ENCODE data around the gene PDE4B. TPM values are rescaled to one million over a fixed set of nuclear protein-coding genes. Genes with fewer than 3 reads are reported as not detected.

The PDE4B gene
- total and polyA plus RNA-seq, 9 donors: 1.7 to 8.2 (median 5.1) TPM

DNA sequence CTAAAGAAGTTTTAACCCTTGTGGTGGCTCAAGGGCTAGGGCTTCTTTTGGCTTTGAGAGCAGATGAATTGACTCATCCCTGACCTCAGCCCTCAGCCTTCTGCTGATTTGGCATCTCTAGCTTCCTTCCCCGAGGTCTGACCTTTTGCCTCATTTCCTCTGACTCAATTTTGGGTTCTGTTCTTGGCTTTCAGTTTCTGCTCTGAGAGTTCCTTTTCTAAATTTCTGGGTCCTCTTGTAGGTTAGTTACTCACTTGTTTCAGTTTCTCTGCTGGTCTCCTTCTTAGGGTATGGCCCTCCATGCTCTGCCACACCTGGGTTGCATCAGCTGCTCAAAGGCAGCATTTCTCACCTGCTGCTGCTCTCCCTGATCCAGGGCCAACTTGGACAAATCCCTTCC, 19.4 kb downstream of the PDE4B start:
- no peaks in the 10 kb centered on the region for H3K36me3 ChIP-seq
- no peaks in the 10 kb centered on the region for H3K4me1 ChIP-seq (ENCODE audit: insufficient read depth)
- H3K4me3 ChIP-seq: no peak overlapping the region
- intact Hi-C loops (cut with DNase I): no loop called here
- H3K27ac ChIP-seq: no peak overlapping the region
- no peaks in the 10 kb centered on the region for H3K27me3 ChIP-seq
- WGBS, 3 donors: 0 to 4% (median 3%) methylated on average over 1 of the region's 1 CpG
- no peak for TF ChIP-seq EP300 (IDR thresholded peaks at IDR 0.05)
- TF ChIP-seq, protein P1, sequence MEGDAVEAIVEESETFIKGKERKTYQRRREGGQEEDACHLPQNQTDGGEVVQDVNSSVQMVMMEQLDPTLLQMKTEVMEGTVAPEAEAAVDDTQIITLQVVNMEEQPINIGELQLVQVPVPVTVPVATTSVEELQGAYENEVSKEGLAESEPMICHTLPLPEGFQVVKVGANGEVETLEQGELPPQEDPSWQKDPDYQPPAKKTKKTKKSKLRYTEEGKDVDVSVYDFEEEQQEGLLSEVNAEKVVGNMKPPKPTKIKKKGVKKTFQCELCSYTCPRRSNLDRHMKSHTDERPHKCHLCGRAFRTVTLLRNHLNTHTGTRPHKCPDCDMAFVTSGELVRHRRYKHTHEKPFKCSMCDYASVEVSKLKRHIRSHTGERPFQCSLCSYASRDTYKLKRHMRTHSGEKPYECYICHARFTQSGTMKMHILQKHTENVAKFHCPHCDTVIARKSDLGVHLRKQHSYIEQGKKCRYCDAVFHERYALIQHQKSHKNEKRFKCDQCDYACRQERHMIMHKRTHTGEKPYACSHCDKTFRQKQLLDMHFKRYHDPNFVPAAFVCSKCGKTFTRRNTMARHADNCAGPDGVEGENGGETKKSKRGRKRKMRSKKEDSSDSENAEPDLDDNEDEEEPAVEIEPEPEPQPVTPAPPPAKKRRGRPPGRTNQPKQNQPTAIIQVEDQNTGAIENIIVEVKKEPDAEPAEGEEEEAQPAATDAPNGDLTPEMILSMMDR (IDR thresholded peaks at IDR 0.05): no peak
- no peak for TF ChIP-seq POLR2A (IDR thresholded peaks at IDR 0.05)
- no peaks in the 10 kb centered on the region for H3K9me3 ChIP-seq
- DNase-seq: no peak

DNA sequence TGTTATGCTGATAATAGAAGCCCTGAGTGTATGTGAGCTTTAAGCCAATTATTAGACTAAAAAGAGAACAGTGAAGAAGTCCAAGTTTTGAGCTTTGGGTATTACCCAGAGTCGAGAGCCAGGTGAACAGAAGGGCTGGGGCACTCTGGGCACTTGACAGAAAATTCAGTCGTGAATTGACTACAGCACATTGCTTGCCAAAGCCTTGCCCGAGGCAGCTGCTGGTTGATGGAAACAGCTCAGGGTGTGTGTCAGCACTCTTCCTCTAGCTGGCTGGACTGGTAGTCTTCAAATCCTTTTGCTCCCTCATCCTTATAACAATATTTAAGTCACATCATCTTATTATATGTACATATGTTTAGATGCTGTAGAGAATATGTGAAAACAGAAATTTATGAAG, 21.3 kb downstream of the PDE4B start:
- TF ChIP-seq POLR2A (IDR thresholded peaks at IDR 0.05) (no peak), EP300 (IDR thresholded peaks at IDR 0.05) (no peak)
- TF ChIP-seq, protein P1 (IDR thresholded peaks at IDR 0.05): no peak
- intact Hi-C loops (cut with DNase I): no loop called here
- Histone ChIP-seq H3K4me3 (no peak overlapping the region), H3K9me3 (no peaks in the 10 kb centered on the region), H3K27me3 (no peaks in the 10 kb centered on the region), H3K4me1 (ENCODE audit: insufficient read depth) (no peaks in the 10 kb centered on the region), H3K27ac (no peak overlapping the region), H3K36me3 (no peaks in the 10 kb centered on the region)
- DNase-seq: no peak
- 48 to 70% (median 54%) methylated on average over 3 of the region's 3 CpGs for WGBS, 3 donors

DNA sequence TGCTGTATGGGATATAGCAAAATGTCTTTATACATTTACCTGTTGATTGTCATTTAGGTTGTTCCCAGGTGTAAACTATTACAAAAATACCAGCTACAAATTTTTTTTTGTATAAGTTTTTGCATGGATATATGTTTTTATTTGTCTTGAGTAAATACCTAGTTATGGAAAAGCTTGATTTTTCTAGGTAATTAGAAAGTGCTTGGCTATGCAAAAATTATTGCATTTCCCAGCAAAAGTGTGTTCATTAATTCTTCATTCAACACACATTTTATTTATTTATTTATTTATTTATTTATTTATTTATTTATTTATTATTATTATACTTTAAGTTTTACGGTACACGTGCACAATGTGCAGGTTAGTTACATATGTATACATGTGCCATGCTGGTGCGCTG, 22.1 kb downstream of the PDE4B start:
- WGBS, 3 donors: 93 to 96% (median 95%) methylated on average over 3 of the region's 3 CpGs
- intact Hi-C loops (cut with DNase I): no loop called here
- Histone ChIP-seq H3K9me3 (no peaks in the 10 kb centered on the region), H3K27me3 (no peaks in the 10 kb centered on the region), H3K4me3 (no peak overlapping the region), H3K27ac (no peak overlapping the region), H3K36me3 (no peaks in the 10 kb centered on the region), H3K4me1 (ENCODE audit: insufficient read depth) (no peaks in the 10 kb centered on the region)
- TF ChIP-seq EP300 (IDR thresholded peaks at IDR 0.05) (no peak), POLR2A (IDR thresholded peaks at IDR 0.05) (no peak)
- TF ChIP-seq, protein P1 (IDR thresholded peaks at IDR 0.05): no peak
- DNase-seq: no peak

DNA sequence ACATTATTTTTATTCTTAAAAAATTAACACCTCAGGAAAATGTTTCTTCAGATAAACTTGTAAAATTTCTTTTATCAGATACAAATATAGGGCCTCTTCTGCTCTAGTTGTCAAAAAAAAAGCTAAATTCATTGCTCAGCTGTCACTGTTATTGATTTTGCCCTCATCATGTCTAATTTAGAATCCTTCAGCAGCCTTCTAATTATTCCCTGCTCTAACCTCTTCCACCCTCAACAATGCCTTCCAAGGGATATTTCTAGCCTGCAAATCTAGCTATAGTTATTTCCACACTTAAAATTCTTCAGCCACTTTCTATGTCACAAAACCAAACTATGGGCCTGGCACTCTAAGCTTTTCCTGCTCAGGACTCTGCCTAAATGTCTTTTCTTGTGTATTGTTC, 25.2 kb downstream of the PDE4B start:
- H3K27ac ChIP-seq: no peak overlapping the region
- H3K4me3 ChIP-seq: no peak overlapping the region
- intact Hi-C loops (cut with DNase I): no loop called here
- TF ChIP-seq EP300 (IDR thresholded peaks at IDR 0.05) (no peak), POLR2A (IDR thresholded peaks at IDR 0.05) (no peak)
- TF ChIP-seq, protein P1 (IDR thresholded peaks at IDR 0.05): no peak
- H3K9me3 ChIP-seq: no peaks in the 10 kb centered on the region
- DNase-seq: no peak
- H3K27me3 ChIP-seq: no peaks in the 10 kb centered on the region
- no peaks in the 10 kb centered on the region for H3K4me1 ChIP-seq (ENCODE audit: insufficient read depth)
- no peaks in the 10 kb centered on the region for H3K36me3 ChIP-seq

- Histone ChIP-seq H3K4me3 (no peak overlapping the region), H3K9me3 (no peaks in the 10 kb centered on the region), H3K4me1 (ENCODE audit: insufficient read depth) (no peaks in the 10 kb centered on the region), H3K36me3 (no peaks in the 10 kb centered on the region), H3K27ac (no peak overlapping the region), H3K27me3 (no peaks in the 10 kb centered on the region)
- 55 to 83% (median 68%) methylated on average over 1 of the region's 1 CpG for WGBS, 3 donors
- intact Hi-C loops (cut with DNase I): no loop called here
- TF ChIP-seq, protein P1 (IDR thresholded peaks at IDR 0.05): no peak
- TF ChIP-seq POLR2A (IDR thresholded peaks at IDR 0.05): no peak
- no peak for TF ChIP-seq EP300 (IDR thresholded peaks at IDR 0.05)
- DNase-seq: no peak
These were observed 26.3 kb downstream of the PDE4B start for GRCh38 chr1:65818966-65819365.
